ENCODE results near the gene ZSCAN5A. TPM values are rescaled to one million over a fixed set of nuclear protein-coding genes. Genes with fewer than 3 reads are reported as not detected.
"Not testable (repeated sequence)": the region's sequence is repeated elsewhere in the genome, so short reads cannot be mapped to it uniquely, and the experiment has no call there.

Gene ZSCAN5A
- total RNA-seq, 6 experiments from 2014 or later = 2.3 to 7.9 (median 3.7) TPM

- no peak within 1 kb of the TSS for H3K27ac ChIP-seq
- ATAC-seq (no peak), DNase-seq (no peak)
- peaks cover 0 to 13% (median 0%) of the 10 kb centered on the region in 4 donors for H3K4me1 ChIP-seq
- H3K4me3 ChIP-seq = no peak within 1 kb of the TSS
- intact Hi-C loops (cut with DNase I) = no loop called here
- H3K9me3 ChIP-seq = no peaks in the 10 kb centered on the region
- H3K36me3 ChIP-seq = no peaks in the 10 kb centered on the region
- H3K27me3 ChIP-seq = no peaks in the 10 kb centered on the region
- whole genome bisulfite sequencing (ENCODE audit: insufficient coverage, low coverage, low lambda C conversion rate, missing lambda C conversion rate) = 75% methylated on average over 3 of the region's 3 CpGs
- TF ChIP-seq POLR2A (IDR thresholded peaks at IDR 0.05) (no peak), CTCF (IDR thresholded peaks at IDR 0.05) (no peak)
These were observed 112.7 kb downstream of the ZSCAN5A start, which contains the start of gene ZSCAN5C for GRCh38 chr19:56201973-56202372. ZSCAN5C (plus strand) TSS chr19:56202273; CDS start chr19:56205914, 3,641 bp downstream.

GRCh38 chr19:56199687-56200086, 115.0 kb downstream of the ZSCAN5A start:
- peak overlapping the region in 2 of 3 donors; percentile 13 to 31 for H3K27ac ChIP-seq
- DNase-seq (no peak), ATAC-seq (peak; percentile 50 to 89 (median 82))
- intact Hi-C loops (cut with DNase I) = no loop called here
- WGBS (ENCODE audit: insufficient coverage, low coverage, low lambda C conversion rate, missing lambda C conversion rate) = 39% methylated on average over 6 of the region's 7 CpGs
- no peaks in the 10 kb centered on the region for H3K9me3 ChIP-seq
- TF ChIP-seq CTCF (IDR thresholded peaks at IDR 0.05) = no peak
- no peak for TF ChIP-seq POLR2A (IDR thresholded peaks at IDR 0.05)
- no peaks in the 10 kb centered on the region for H3K27me3 ChIP-seq
- H3K36me3 ChIP-seq = no peaks in the 10 kb centered on the region
- no peak overlapping the region for H3K4me3 ChIP-seq
- H3K4me1 ChIP-seq = peaks cover 0 to 13% (median 0%) of the 10 kb centered on the region in 4 donors

GRCh38 chr19:56197646-56198045, 117.0 kb downstream of the ZSCAN5A start, which contains the start of gene ZSCAN5B:
ZSCAN5B (minus strand) TSS chr19:56197783; CDS start chr19:56193052, 4,731 bp downstream.
- H3K4me1 ChIP-seq = peaks cover 0 to 13% (median 0%) of the 10 kb centered on the region in 4 donors
- intact Hi-C loops (cut with DNase I); ATAC-seq; H3K9me3 ChIP-seq; H3K36me3 ChIP-seq; H3K27ac ChIP-seq; DNase-seq; H3K27me3 ChIP-seq; H3K4me3 ChIP-seq: not testable (repeated sequence)
- WGBS (ENCODE audit: insufficient coverage, low coverage, low lambda C conversion rate, missing lambda C conversion rate) = 89% methylated on average over 14 of the region's 23 CpGs

GRCh38 chr19:56193981-56194640, 120.5 kb downstream of the ZSCAN5A start:
- Histone ChIP-seq H3K27ac (no peak overlapping the region), H3K27me3 (no peaks in the 10 kb centered on the region), H3K36me3 (no peaks in the 10 kb centered on the region), H3K4me1 (no peaks in the 10 kb centered on the region), H3K4me3 (no peak overlapping the region), H3K9me3 (no peaks in the 10 kb centered on the region)
- intact Hi-C loops (cut with DNase I) = no loop called here
- ATAC-seq = no peak
- 76% methylated on average over 12 of the region's 12 CpGs for WGBS (ENCODE audit: insufficient coverage, low coverage, low lambda C conversion rate, missing lambda C conversion rate)
- TF ChIP-seq CTCF (IDR thresholded peaks at IDR 0.05) (no peak), POLR2A (IDR thresholded peaks at IDR 0.05) (no peak)
- no peak for DNase-seq

GRCh38 chr19:56191711-56192110, 122.9 kb downstream of the ZSCAN5A start:
- H3K27me3 ChIP-seq = no peaks in the 10 kb centered on the region
- TF ChIP-seq POLR2A (IDR thresholded peaks at IDR 0.05) (no peak), CTCF (IDR thresholded peaks at IDR 0.05) (no peak)
- H3K27ac ChIP-seq = no peak overlapping the region
- no peaks in the 10 kb centered on the region for H3K9me3 ChIP-seq
- DNase-seq = no peak
- ATAC-seq = no peak
- WGBS (ENCODE audit: insufficient coverage, low coverage, low lambda C conversion rate, missing lambda C conversion rate) = 80% methylated on average over 2 of the region's 10 CpGs
- no peaks in the 10 kb centered on the region for H3K36me3 ChIP-seq
- H3K4me1 ChIP-seq = no peaks in the 10 kb centered on the region
- H3K4me3 ChIP-seq = no peak overlapping the region
- intact Hi-C loops (cut with DNase I) = no loop called here

Measured in right lobe of liver (tissue), 6 donors.